Measurements from ENCODE around the gene SPEM2.

DNA sequence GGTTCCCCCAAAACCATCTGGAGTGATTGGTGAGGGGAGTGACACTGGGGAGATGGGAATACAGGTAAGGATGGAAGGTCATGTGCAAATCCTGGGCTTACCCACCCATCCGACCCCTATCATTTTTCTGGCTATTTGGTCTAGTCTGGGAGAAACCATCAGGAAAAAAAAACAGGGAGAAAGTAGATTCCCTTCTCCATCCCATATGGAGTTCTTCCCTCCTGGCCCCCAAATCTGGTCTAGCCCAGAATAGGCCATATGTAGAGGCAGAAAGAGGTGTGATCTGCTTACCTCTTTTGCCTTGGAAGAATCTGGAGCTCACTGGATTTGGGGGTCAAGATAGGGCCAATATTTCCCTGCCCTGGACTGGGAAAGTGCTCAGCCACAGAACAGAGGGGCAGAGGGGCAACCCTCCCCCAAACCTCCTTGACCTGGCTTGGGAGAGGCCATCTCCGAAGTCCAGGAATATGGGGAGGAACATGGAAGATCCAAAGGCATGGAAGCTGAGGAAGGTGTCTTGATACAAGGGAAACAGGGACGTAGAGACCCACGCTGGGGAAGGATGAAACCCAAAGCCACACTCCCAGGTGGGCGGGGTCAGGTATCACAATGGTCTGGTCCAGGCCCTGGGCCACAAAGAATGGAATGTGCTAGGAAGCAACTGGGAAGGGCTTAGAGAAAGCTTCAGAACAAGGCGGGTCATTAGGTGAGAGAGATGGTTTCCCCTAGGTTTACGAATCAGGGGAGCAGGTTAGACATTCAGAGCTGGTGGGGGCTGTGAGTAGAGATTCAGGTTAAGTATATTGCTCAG lies 35.6 kb downstream of the SPEM2 start:
- TF ChIP-seq, protein P1, sequence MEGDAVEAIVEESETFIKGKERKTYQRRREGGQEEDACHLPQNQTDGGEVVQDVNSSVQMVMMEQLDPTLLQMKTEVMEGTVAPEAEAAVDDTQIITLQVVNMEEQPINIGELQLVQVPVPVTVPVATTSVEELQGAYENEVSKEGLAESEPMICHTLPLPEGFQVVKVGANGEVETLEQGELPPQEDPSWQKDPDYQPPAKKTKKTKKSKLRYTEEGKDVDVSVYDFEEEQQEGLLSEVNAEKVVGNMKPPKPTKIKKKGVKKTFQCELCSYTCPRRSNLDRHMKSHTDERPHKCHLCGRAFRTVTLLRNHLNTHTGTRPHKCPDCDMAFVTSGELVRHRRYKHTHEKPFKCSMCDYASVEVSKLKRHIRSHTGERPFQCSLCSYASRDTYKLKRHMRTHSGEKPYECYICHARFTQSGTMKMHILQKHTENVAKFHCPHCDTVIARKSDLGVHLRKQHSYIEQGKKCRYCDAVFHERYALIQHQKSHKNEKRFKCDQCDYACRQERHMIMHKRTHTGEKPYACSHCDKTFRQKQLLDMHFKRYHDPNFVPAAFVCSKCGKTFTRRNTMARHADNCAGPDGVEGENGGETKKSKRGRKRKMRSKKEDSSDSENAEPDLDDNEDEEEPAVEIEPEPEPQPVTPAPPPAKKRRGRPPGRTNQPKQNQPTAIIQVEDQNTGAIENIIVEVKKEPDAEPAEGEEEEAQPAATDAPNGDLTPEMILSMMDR (IDR thresholded peaks at IDR 0.05), result no peak
- no peak for TF ChIP-seq EZH2 (IDR thresholded peaks at IDR 0.05)

Data from neural progenitor cell (in vitro differentiated cells).